ENCODE data around the gene GTF2H2C.
A peak's percentile ranks its signal among the peaks of the same experiment; 100 is the strongest.
"Not testable (repeated sequence)": the region's sequence is repeated elsewhere in the genome, so short reads cannot be mapped to it uniquely, and the experiment has no call there.

GTF2H2C gene

GRCh38 chr5:69559908-69560330 is at the start of gene GTF2H2C:
Gene GTF2H2C (plus strand): TSS chr5:69560191. CDS start chr5:69565133, 4,942 bp downstream.
- DNase-seq (ENCODE audit: low spot score): not testable (repeated sequence)

GRCh38 chr5:69510694-69511093 is 49.3 kb upstream of the GTF2H2C start:
- DNase-seq (ENCODE audit: low spot score): no peak

- DNase-seq (ENCODE audit: low spot score): peak; percentile 46
Observed at GRCh38 chr5:69512740-69513260, 47.2 kb upstream of the GTF2H2C start.

DNA sequence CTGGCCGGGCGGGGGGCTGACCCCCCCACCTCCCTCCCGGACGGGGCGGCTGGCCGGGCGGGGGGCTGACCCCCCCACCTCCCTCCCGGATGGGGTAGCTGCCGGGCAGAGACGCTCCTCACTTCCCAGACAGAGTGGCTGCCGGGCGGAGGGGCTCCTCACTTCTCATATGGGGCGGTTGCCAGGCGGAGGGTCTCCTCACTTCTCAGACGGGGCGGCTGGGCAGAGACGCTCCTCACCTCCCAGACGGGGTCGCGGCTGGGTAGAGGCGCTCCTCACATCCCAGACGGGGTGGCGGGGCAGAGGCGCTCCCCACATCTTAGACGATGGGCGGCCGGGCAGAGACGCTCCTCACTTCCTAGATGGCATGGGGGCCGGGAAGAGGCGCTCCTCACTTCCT is 44.4 kb upstream of the GTF2H2C start:
- DNase-seq (ENCODE audit: low spot score): not testable (repeated sequence)

DNA sequence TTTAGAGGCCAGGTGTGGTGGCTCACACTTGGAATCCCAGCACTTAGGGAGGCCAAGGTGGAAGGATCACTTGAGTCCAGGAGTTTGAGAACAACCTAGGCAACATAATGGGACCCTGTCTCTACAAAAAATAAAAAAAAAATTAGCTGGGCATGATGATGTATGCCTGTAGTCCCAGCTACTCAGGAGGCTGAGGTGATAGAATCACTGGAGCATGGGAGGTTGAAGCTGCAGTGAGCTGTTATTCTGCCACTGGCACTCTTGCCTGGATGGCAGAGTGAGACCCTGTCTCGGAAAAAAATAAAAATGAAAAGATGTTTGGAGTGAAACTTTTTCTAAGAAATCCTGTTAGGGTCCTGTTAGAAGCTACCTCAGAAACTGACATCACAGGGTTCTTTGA is 43.2 kb upstream of the GTF2H2C start:
- no peak for DNase-seq (ENCODE audit: low spot score)

DNA sequence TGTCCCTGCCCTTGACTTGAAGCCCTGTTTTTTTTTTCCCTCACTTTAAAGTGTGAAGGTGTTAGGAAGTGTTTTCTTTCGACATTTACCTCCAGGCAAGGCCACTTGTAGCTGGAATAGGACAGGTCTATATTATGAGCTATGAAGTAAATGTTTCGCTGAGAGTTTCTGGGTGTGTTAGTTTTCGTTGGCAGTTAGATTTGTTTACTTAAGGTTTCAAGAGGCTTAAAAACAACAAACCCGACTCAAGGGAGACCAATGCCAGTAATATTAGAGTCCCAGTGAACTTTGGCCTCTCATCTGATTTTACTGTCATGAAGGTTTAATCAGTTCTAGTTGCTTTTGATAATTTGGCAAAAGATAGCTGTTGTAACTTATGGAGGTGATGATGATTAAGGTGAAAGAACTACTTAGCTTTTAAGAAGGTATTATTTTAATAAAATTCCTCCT is 42.2 kb upstream of the GTF2H2C start:
- DNase-seq (ENCODE audit: low spot score): no peak

GRCh38 chr5:69519285-69519684 is 40.7 kb upstream of the GTF2H2C start:
- DNase-seq (ENCODE audit: low spot score): no peak

DNA sequence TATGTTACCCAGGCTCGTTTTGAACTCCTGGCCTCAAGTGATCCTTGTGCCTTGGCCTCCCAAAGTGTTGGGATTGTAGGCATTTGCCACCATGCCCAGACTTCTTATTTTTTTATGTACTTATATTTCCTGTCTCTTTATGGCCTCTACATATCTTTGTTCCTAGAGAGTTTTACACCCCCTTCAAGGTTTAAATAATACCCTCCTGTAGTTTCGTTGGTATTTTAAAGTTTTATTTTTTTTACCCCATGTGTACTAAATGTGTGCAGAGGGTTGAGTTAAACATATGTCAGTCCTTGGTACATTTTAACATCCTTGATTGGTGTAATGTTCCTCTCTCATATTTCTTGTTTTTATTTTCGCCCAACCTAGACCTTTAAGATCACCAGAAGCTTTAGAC is 38.0 kb upstream of the GTF2H2C start:
- no peak for DNase-seq (ENCODE audit: low spot score)

DNA sequence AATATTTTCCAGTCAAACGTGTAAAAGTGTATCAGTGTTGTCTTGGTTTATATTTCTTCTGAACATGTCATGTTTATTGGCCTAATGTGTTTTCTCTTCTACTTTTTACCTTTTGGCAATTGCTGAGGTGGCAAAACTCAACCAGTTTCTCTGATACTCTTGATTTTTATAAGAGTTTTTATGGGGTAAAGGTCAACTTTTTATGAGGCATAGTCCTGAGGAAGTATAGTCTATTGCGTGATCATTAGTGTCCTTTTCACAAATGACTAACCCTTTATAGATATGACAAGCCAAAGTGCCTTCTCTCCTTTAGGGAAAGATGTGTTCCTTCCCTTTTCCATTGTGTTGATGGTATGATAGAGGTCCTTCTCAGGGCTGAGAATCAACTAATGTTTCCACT is 34.5 kb upstream of the GTF2H2C start:
- no peak for DNase-seq (ENCODE audit: low spot score)

GRCh38 chr5:69526660-69527059 is 33.3 kb upstream of the GTF2H2C start:
- no peak for DNase-seq (ENCODE audit: low spot score)

DNA sequence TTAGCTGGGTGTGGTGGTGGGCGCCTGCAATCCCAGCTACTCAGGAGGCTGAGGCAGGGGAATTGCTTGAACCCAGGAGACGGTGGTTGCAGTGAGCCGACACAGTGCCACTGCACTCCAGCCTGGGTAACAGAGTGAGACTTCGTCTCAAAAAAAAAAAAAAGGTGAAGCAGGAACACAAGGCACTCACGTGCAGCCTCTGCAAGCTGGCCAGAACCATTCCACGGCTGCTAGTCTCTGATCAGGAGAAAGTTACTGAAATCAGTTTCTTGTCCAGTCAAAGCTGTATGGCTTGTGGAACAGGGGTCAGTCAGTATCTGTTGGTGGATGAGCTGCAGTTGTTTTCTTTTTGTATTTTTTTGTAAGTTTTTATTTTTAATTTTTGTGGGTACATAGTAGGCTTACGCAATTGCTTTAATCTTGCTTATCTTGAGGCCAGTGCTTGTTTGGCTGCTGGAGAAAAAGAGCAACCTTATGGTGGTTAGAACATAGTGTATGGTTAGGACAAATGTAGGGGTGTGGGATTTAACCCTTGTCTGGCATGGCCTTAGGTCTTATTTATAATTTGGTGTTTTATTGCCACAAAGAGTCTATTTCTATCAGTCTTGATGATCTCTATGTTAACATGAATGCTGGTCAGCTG is 32.7 kb upstream of the GTF2H2C start:
- DNase-seq (ENCODE audit: low spot score): no peak

- DNase-seq (ENCODE audit: low spot score): no peak
Observed at GRCh38 chr5:69528035-69528434, 32.0 kb upstream of the GTF2H2C start.

GRCh38 chr5:69528609-69529008 is 31.4 kb upstream of the GTF2H2C start:
- no peak for DNase-seq (ENCODE audit: low spot score)

DNA sequence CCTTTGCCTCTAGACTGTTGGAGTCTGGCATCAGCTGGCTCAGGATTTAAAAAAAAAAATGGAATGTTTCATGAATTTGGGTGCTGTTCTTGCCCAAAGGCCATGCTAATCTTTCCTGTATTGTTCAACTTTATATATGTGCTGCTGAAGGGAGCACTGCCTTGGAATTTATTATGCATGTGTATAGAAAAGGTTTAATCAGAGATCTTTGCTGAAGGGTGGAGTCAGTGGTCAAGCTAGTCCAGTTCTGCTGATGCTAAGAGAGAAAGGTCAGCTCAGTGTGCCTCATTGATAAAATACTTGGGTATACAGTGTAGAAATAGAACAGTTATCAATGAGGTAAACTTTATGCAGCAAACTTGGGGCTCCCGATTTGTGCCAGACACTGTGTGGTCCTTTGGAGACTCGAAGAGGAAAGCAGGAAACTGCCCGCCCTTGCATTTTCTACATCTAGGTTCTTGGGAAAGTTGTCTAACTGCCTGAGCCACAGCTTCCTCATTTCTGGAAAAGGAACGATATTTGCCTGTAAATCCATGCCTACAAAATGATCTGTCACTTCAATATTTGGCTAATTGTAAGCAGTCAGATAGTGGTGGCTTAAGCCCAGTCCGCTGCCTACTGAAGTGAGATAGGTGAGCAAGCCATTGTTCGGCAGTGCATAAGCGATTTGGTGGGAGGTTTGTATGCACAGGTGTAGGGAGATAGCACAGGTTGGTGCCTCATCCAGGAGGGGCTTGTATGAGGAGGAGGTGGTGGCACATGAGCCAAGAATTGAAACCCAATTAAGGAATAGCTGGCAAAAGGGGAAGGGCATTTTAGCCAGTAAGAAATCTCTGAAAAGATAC is 29.2 kb upstream of the GTF2H2C start:
- no peak for DNase-seq (ENCODE audit: low spot score)

DNA sequence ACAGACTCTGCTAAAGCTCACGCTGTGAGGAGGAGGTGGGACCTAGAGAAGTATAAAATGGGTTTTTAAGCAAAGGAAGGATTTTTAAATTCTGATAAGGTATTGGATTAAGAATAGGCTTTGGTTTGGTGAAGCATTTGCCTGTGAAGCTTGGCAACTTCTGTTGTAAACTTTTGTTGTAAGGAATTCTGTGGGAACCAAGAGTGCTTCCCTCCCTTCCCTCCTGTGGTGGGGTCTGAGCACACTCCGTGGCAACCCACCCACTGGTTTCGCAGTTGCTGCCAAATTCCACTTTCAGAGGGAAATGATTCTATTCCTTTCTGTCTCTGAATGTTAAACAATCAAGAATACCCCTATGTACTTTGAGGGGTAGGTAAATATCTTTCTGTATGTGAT is 28.6 kb upstream of the GTF2H2C start:
- no peak for DNase-seq (ENCODE audit: low spot score)

DNA sequence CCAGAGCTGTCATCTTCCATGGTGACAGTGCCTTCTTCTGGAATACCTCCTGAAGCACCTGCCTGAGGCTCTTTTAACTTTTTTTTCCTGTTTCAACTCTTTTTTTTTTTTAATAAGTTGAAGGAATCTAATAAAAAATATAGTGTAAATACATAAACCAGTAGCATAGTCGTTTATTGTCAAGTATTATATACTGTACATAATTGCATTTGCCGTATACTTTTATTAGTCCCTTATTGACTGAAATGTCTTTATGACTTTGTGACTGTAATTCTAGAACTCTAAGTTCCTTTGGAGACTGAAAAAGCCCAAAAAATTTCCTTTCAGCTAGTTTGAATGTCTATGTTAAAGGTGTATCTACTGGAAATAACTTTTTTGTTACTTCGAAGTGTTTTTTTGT is 22.1 kb upstream of the GTF2H2C start:
- not testable (repeated sequence) for DNase-seq (ENCODE audit: low spot score)

GRCh38 chr5:69538735-69539134 is 21.3 kb upstream of the GTF2H2C start:
- not testable (repeated sequence) for DNase-seq (ENCODE audit: low spot score)

DNA sequence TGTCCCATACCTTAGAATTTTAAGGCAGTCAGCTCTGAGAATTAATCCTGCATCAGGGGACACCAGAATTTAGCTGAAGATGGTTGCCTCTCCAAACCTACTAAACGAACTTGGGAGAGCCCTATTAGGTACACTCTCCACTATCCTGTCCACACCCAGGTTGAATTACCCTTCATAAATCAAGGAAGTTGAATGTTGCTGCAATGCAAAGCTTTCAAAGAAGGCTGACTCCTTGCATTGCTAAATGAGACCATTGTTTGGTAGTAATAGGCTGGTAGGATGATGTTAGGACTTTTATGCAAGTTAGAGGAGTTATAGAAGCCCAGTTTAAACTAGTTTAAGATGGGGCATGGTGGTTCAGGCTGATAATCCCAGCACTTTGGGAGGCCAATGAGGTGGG is 18.6 kb upstream of the GTF2H2C start:
- DNase-seq (ENCODE audit: low spot score): not testable (repeated sequence)

- DNase-seq (ENCODE audit: low spot score): not testable (repeated sequence)
Observed at GRCh38 chr5:69542838-69543618, 17.0 kb upstream of the GTF2H2C start.

DNA sequence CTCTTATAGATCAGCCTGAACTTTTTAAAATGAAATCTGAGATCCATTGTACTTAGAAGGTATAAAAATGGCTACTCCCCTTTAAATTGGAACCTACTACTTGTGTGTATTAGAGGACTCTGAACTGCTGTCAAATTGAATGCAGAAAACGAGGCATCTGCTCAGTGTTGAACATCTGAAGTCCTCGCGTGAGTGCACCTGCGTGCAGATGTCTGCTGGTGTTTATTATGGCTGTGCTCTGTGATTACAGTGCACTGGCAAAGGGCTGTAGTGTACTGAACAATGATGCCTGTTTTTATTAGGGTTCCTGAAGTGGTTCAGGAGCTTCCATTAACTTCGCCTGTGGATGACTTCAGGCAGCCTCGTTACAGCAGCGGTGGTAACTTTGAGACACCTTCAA is 15.4 kb upstream of the GTF2H2C start:
- not testable (repeated sequence) for DNase-seq (ENCODE audit: low spot score)

DNA sequence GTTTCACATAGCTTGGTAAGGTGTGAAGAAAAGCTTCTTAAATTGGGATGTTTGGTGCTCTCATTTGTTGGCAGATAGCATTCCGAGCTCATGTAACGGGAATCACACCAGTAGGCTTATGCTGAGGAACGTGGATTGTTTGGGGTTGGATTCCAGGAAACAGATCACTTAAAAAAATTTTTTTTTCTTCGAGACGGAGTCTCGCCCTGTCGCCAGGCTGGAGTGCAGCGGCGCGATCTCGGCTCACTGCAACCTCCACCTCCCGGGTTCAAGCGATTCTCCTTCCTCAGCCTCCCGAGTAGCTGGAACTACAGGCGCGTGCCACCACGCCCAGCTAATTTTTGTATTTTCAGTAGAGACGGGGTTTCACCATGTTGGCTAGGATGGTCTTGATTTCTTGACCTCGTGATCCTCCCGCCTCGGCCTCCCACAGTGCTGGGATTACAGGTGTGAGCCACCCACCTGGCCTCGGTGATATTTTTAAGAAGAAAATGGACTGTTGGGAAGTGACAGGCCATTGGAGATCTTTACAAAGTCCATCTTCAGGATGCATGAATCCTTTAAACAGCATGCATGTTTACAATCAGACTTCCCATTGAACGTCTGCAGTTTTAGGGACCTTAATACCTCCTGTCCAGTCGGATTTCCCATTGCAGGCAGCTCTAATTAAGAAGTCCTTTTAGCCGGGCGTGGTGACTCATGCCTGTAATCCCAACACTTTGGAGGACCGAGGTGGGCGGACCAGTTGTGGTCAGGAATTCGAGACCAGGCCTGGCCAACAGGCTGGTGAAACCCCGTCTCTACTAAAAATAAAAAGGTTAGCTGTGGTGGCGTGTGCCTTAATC is 818 bp downstream of the GTF2H2C start:
- not testable (repeated sequence) for DNase-seq (ENCODE audit: low spot score)

Data from GM03348 (cell line).